ENCODE results near the gene BLMH. TPM values are rescaled to one million over a fixed set of nuclear protein-coding genes. Genes with fewer than 3 reads are reported as not detected.

BLMH gene
- total and polyA plus RNA-seq, 9 of the 15 experiments (the other 6 are each of a cell fraction or from before 2014, with no cell fraction given), result 26.0 to 118 (median 67.3) TPM

- no peak for TF ChIP-seq PATZ1 (CRISPR knock-in tag; IDR thresholded peaks at IDR 0.05; ENCODE audit: borderline replicate concordance)
These were observed 80.4 kb downstream of the BLMH start (continued) for GRCh38 chr17:30211371-30211770.

GRCh38 chr17:30210901-30211300 is 80.8 kb downstream of the BLMH start:
- Histone ChIP-seq H4K20me1 (replicated peaks; ENCODE audit: control insufficient read depth, insufficient read depth, low read length) (no peaks in the 10 kb centered on the region), H3K4me2 (ENCODE audit: insufficient read depth, low read length) (no peak overlapping the region), H3K27ac (ENCODE audit: extremely low read depth, low read depth, low read length) (no peak overlapping the region), H3K79me2 (ENCODE audit: control insufficient read depth, insufficient read depth, low read length) (no peaks in the 10 kb centered on the region), H3K4me3 (no peak overlapping the region), H3K9me3 (replicated peaks; ENCODE audit: control insufficient read depth, insufficient read depth, low read depth, low read length) (no peaks in the 10 kb centered on the region), H3K27me3 (ENCODE audit: control insufficient read depth in 2 of 2, insufficient read depth in 2 of 2, low read length in 2 of 2) (peaks cover 9 to 32% of the 10 kb centered on the region in 2 experiments; a peak in 4 of 5 replicates), H3K4me1 (replicated peaks in 1 of 2; ENCODE audit: control insufficient read depth in 2 of 2, insufficient read depth in 2 of 2, low read length in 2 of 2) (no peaks in the 10 kb centered on the region), H3K9me1 (ENCODE audit: control insufficient read depth, insufficient read depth, low read length) (no peaks in the 10 kb centered on the region), H3K36me3 (ENCODE audit: control insufficient read depth, insufficient read depth, low read length) (no peaks in the 10 kb centered on the region), H3K9ac (ENCODE audit: insufficient read depth in 1 of 2, low read depth in 2 of 2, low read length in 2 of 2) (no peak overlapping the region), H2AFZ (ENCODE audit: low read depth, low read length) (no peak overlapping the region)
- POLR2A ChIA-PET, result interaction anchor here (0.6 kb wide), 1 partner anchor 222 kb away, joined by 3 read pairs; no protein-coding TSS in a partner anchor
- BruUV-seq (replicated peaks), result no TSS peak
- 36% methylated on average over 10 of the region's 10 CpGs for WGBS (ENCODE audit: insufficient coverage, low coverage, missing lambda C conversion rate)
- DNase-seq (ENCODE audit: extremely low read depth in 1 of 4, low spot score in 3 of 4) (no peak), FAIRE-seq (no peak), ATAC-seq (no peak)
- CTCF ChIA-PET (ENCODE audit: low intra/inter-chr PET ratio), result no interaction called here
- intact Hi-C loops (cut with micrococcal nuclease) (no loop called here), in situ Hi-C loops (cut with MboI) (no loop called here)
- no peak for TF ChIP-seq ATF1 (CRISPR knock-in tag; IDR thresholded peaks at IDR 0.05)
- TF ChIP-seq ATF1 (tag; IDR thresholded peaks at IDR 0.05), result no peak
- no peak for TF ChIP-seq E2F6 (IDR thresholded peaks at IDR 0.05; ENCODE audit: borderline replicate concordance in 1 of 2, extremely low read depth in 1 of 2, insufficient read depth in 1 of 2, insufficient read length in 1 of 2, low read depth in 1 of 2, low read length in 1 of 2, poor library complexity in 1 of 2, severe bottlenecking in 1 of 2)
- TF ChIP-seq ETS2 (tag; IDR thresholded peaks at IDR 0.05; ENCODE audit: borderline replicate concordance, poor library complexity, severe bottlenecking), result no peak
- no peak for TF ChIP-seq NR2F6 (CRISPR knock-in tag; IDR thresholded peaks at IDR 0.05)
- no peak for TF ChIP-seq SOX6 (IDR thresholded peaks at IDR 0.05)
- TF ChIP-seq ZNF384 (IDR thresholded peaks at IDR 0.05; ENCODE audit: low read depth, low read length), result no peak
- no peak for TF ChIP-seq ZNF277 (CRISPR knock-in tag; IDR thresholded peaks at IDR 0.05; ENCODE audit: borderline replicate concordance)
- TF ChIP-seq ZNF133 (CRISPR knock-in tag; IDR thresholded peaks at IDR 0.05), result no peak
- TF ChIP-seq NELFE (IDR thresholded peaks at IDR 0.05; ENCODE audit: insufficient read depth, insufficient read length), result no peak
- no peak for TF ChIP-seq NFE2L1 (tag; IDR thresholded peaks at IDR 0.05; ENCODE audit: borderline replicate concordance, low read depth)
- TF ChIP-seq TAL1 (IDR thresholded peaks at IDR 0.05), result no peak
- TF ChIP-seq POLR2G (IDR thresholded peaks at IDR 0.05; ENCODE audit: low read depth, low read length), result no peak
- TF ChIP-seq ZNF699 (CRISPR knock-in tag; IDR thresholded peaks at IDR 0.05; ENCODE audit: insufficient replicate concordance), result no peak

Data from K562 (cell line).